Adrenal gland (tissue), 5 donors: ENCODE measurements around the gene CAT.

ENCODE experiments used
- CTCF ChIP-seq, 6 experiments: fragments of 450-650 bp in 4 of 6; fragments of 200-600 bp in 2 of 6; sonication (generic) in 1 of 6; IDR thresholded peaks; 1 replicate in 5 of 6; 2 replicates in 1 of 6; pipeline versions ENCODE4 v1.5.1 to v1.8.0; 2016 to 2021; ENCODE audit warnings: antibody characterized with exemption in 6 of 6, mild to moderate bottlenecking in 2 of 6, moderate library complexity in 1 of 6
- POLR2A ChIP-seq, 2 donors: fragments of 450-650 bp; IDR thresholded peaks; one replicate each; pipeline ENCODE4 v1.6.1; 2017; ENCODE audit warnings: antibody characterized with exemption in 2 of 2, mild to moderate bottlenecking in 2 of 2, moderate library complexity in 1 of 2
- donor health status: DM: no; HTN: no; CAD: no.

- TF ChIP-seq POLR2A (IDR thresholded peaks at IDR 0.05) (no peak), CTCF (IDR thresholded peaks at IDR 0.05) (no peak)
Observed at GRCh38 chr11:34427186-34427805, 11.4 kb upstream of the CAT start.
